Ishikawa (cell line): Measurements from ENCODE around the gene SLC35G1.

Experiments used
- CEBPB ChIP-seq: IDR thresholded peaks from 2 replicates; pipeline ENCODE4 v1.6.1; 2012
- CREB1 ChIP-seq: IDR thresholded peaks from 2 replicates; pipeline ENCODE4 v1.6.1; 2012; ENCODE audit warnings: low read depth
- EGR1 ChIP-seq: IDR thresholded peaks from 2 replicates; pipeline ENCODE4 v1.6.1; 2012
- EP300 ChIP-seq: IDR thresholded peaks from 2 replicates; pipeline ENCODE4 v1.6.1; 2012; ENCODE audit warnings: borderline replicate concordance
- FOXM1 ChIP-seq: IDR thresholded peaks from 2 replicates; pipeline ENCODE4 v1.6.1; 2012; ENCODE audit warnings: low read depth, borderline replicate concordance
- MAX ChIP-seq: IDR thresholded peaks from 2 replicates; pipeline ENCODE4 v1.6.1; 2012
- NFIC ChIP-seq: IDR thresholded peaks from 2 replicates; pipeline ENCODE4 v1.6.1; 2012
- RAD21 ChIP-seq: IDR thresholded peaks from 2 replicates; pipeline ENCODE4 v1.6.1; 2012; ENCODE audit warnings: low read depth
- REST ChIP-seq: IDR thresholded peaks from 2 replicates; pipeline ENCODE4 v1.6.1; 2012; ENCODE audit warnings: low read depth, mild to moderate bottlenecking
- TAF1 ChIP-seq: IDR thresholded peaks from 2 replicates; pipeline ENCODE4 v1.6.1; 2012; ENCODE audit warnings: low read depth, mild to moderate bottlenecking
- TCF12 ChIP-seq: IDR thresholded peaks from 2 replicates; pipeline ENCODE4 v1.6.1; 2012; ENCODE audit warnings: low read depth
- TEAD4 ChIP-seq: IDR thresholded peaks from 2 replicates; pipeline ENCODE4 v1.6.1; 2012
- USF1 ChIP-seq: IDR thresholded peaks from 2 replicates; pipeline ENCODE4 v1.6.1; 2012
- YY1 ChIP-seq: IDR thresholded peaks from 2 replicates; pipeline ENCODE4 v1.6.1; 2012; ENCODE audit warnings: low read depth
- ZBTB7A ChIP-seq: IDR thresholded peaks from 2 replicates; pipeline ENCODE4 v1.6.1; 2012; ENCODE audit warnings: low read depth

Gene SLC35G1

GRCh38 chr10:93865794-93866425 is 27.9 kb upstream of the SLC35G1 start:
- TF ChIP-seq MAX (no peak), YY1 (no peak), EGR1 (no peak), FOXM1 (no peak), CREB1 (no peak), ZBTB7A (no peak), REST (no peak), TEAD4 (no peak)

GRCh38 chr10:93867525-93867924 is 26.3 kb upstream of the SLC35G1 start:
- TF ChIP-seq CREB1, result no peak
- no peak for TF ChIP-seq USF1
- TF ChIP-seq YY1, result no peak
- TF ChIP-seq EP300, result no peak
- TF ChIP-seq REST, result no peak
- TF ChIP-seq FOXM1, result no peak
- no peak for TF ChIP-seq TCF12
- no peak for TF ChIP-seq CEBPB
- no peak for TF ChIP-seq TEAD4
- TF ChIP-seq MAX, result no peak
- TF ChIP-seq ZBTB7A, result no peak
- TF ChIP-seq RAD21, result no peak
- TF ChIP-seq NFIC, result no peak
- TF ChIP-seq EGR1, result no peak

GRCh38 chr10:93871671-93872204 is 22.0 kb upstream of the SLC35G1 start:
- no peak for TF ChIP-seq NFIC
- TF ChIP-seq ZBTB7A, result no peak
- no peak for TF ChIP-seq EGR1
- TF ChIP-seq CREB1, result no peak
- TF ChIP-seq YY1, result no peak
- TF ChIP-seq USF1, result no peak
- no peak for TF ChIP-seq FOXM1
- TF ChIP-seq TAF1, result no peak
- TF ChIP-seq CEBPB, result no peak

- TF ChIP-seq MAX, result no peak
- TF ChIP-seq TAF1, result no peak
- no peak for TF ChIP-seq NFIC
- TF ChIP-seq REST, result no peak
- no peak for TF ChIP-seq TEAD4
- TF ChIP-seq FOXM1, result no peak
- no peak for TF ChIP-seq EP300
- no peak for TF ChIP-seq USF1
- TF ChIP-seq CEBPB, result no peak
- no peak for TF ChIP-seq TCF12
- TF ChIP-seq ZBTB7A, result no peak
- TF ChIP-seq RAD21, result no peak
These were observed 21.2 kb upstream of the SLC35G1 start for GRCh38 chr10:93872375-93873158.
